ENCODE data around the gene LAMA3. TPM values are rescaled to one million over a fixed set of nuclear protein-coding genes. Genes with fewer than 3 reads are reported as not detected.

LAMA3 gene
- total RNA-seq, 1 experiment from 2014 or later: 8.1 TPM

DNA sequence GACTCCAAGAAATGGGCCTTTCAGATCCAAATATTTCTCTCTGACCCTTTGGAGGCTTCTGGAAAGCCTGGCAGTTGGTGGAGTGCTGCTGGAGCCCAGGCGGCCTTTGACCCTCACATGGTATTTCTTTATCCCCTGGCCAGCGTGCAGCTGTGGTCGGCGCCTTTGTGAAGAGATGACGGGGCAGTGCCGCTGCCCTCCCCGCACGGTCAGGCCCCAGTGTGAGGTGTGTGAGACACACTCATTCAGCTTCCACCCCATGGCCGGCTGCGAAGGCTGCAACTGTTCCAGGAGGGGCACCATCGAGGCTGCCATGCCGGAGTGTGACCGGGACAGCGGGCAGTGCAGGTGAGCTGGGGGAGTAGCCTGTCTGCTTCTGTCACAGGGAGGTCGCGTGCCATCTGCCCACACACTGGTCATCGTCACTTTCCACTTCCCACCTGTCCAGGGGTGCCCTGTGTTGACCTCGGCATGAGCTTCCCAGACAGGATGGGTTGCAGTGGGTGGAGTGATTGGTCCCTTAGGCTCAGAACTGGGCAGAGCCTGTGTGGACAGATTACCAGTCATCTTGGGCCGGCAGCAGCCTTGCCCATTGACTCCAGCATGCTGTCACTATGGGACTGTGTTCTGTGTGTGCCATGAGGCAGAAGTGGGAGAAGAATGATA, 158.2 kb downstream of the LAMA3 start:
- intact Hi-C loops (cut with micrococcal nuclease; ENCODE audit: unreplicated experiment) (no loop called here), in situ Hi-C loops (cut with HindIII; ENCODE audit: low pct_unique_long_range_greater_than_20kb, low sequenced_read_pairs) (no loop called here)
- H3K36me3 ChIP-seq (ENCODE audit: control insufficient read depth, insufficient read depth, low read length): no peaks in the 10 kb centered on the region
- H3K27ac ChIP-seq (ENCODE audit: low read length): no peak overlapping the region
- no peaks in the 10 kb centered on the region for H3K9me3 ChIP-seq (ENCODE audit: control insufficient read depth, insufficient read depth, low read depth, low read length)
- no peaks in the 10 kb centered on the region for H3K4me1 ChIP-seq (ENCODE audit: control insufficient read depth, insufficient read depth, low read length)
- ChIA-PET CTCF (no interaction called here), POLR2A (interaction anchor here (0.6 kb wide), 1 partner anchor 257 kb away, joined by 4 read pairs; no protein-coding TSS in a partner anchor)
- peaks cover 2% of the 10 kb centered on the region; the same call in 1 of the 2 replicates for H3K27me3 ChIP-seq (ENCODE audit: control insufficient read depth, insufficient read depth, low read length)
- no TSS peak for BruUV-seq (replicated peaks)
- ATAC-seq (no peak), DNase-seq (ENCODE audit: low read depth, low spot score) (no peak)
- H3K4me3 ChIP-seq (ENCODE audit: low read depth in 2 of 2, low read length in 2 of 2): no peak overlapping the region
- TF ChIP-seq SIN3A (IDR thresholded peaks at IDR 0.05; ENCODE audit: borderline replicate concordance, insufficient read depth, low read depth, low read length): no peak
- TF ChIP-seq TCF7L2 (IDR thresholded peaks at IDR 0.05; ENCODE audit: low read depth, low read length): no peak
- TF ChIP-seq CTCF (IDR thresholded peaks at IDR 0.05): no peak
- TF ChIP-seq REST (IDR thresholded peaks at IDR 0.05; ENCODE audit: insufficient read depth in 1 of 2, low read depth in 2 of 2, low read length in 1 of 2): no peak

GRCh38 chr18:23849141-23849540, 159.9 kb downstream of the LAMA3 start:
- in situ Hi-C loops (cut with HindIII; ENCODE audit: low pct_unique_long_range_greater_than_20kb, low sequenced_read_pairs): no loop called here
- DNase-seq (ENCODE audit: low read depth, low spot score) (no peak), ATAC-seq (no peak)

More at GRCh38 chr18:23849141-23849540, 159.9 kb downstream of the LAMA3 start:
- no TSS peak for BruUV-seq (replicated peaks)
- H3K4me3 ChIP-seq (ENCODE audit: low read depth in 2 of 2, low read length in 2 of 2): no peak overlapping the region
- no peaks in the 10 kb centered on the region for H3K36me3 ChIP-seq (ENCODE audit: control insufficient read depth, insufficient read depth, low read length)
- no peaks in the 10 kb centered on the region for H3K4me1 ChIP-seq (ENCODE audit: control insufficient read depth, insufficient read depth, low read length)
- H3K27ac ChIP-seq (ENCODE audit: low read length): no peak overlapping the region
- CTCF ChIA-PET: no interaction called here
- TF ChIP-seq REST (IDR thresholded peaks at IDR 0.05; ENCODE audit: insufficient read depth in 1 of 2, low read depth in 2 of 2, low read length in 1 of 2) (no peak), TCF7L2 (IDR thresholded peaks at IDR 0.05; ENCODE audit: low read depth, low read length) (no peak), SIN3A (IDR thresholded peaks at IDR 0.05; ENCODE audit: borderline replicate concordance, insufficient read depth, low read depth, low read length) (no peak), POLR2AphosphoS5 (IDR thresholded peaks at IDR 0.05; ENCODE audit: low read depth, low read length) (no peak)
- H3K27me3 ChIP-seq (ENCODE audit: control insufficient read depth, insufficient read depth, low read length): peaks cover 2% of the 10 kb centered on the region; the same call in 1 of the 2 replicates
- intact Hi-C loops (cut with micrococcal nuclease; ENCODE audit: unreplicated experiment): no loop called here
- no peaks in the 10 kb centered on the region for H3K9me3 ChIP-seq (ENCODE audit: control insufficient read depth, insufficient read depth, low read depth, low read length)
- POLR2A ChIA-PET: interaction anchor here (0.6 kb wide), 1 partner anchor 62 kb away, joined by 3 read pairs; no protein-coding TSS in a partner anchor

Measured in Panc1 (cell line).